Activated gamma-delta T cell (primary cell): Measurements from ENCODE around the gene NTM.

Source experiments
- DNase-seq: peaks from one replicate; lab custom pipeline; 2025; lab: John Stamatoyannopoulos, UW

Gene NTM

GRCh38 chr11:132205496-132205895, 835.1 kb downstream of the NTM start:
- DNase-seq, result no peak

DNA sequence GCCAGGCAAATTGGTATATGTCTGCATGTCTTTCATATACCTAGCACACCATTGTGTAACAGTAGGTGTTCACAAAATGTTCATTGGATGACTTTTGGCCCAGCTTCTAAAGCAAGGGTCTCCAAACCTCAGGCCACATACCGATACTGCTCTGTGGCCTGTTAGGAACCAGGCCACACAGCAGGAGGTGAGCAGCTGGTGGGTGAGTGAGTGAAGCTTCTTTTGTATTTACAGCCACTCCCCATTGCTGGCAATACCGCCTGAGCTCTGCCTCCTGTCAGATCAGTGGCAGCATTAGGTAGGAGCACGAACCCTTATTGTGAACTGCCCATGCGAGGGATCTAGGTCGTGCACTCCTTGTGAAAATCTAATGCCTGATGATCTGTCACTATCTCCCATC, 836.6 kb downstream of the NTM start:
- DNase-seq, result no peak

- DNase-seq, result no peak
These were observed 838.2 kb downstream of the NTM start for GRCh38 chr11:132208477-132209055.

GRCh38 chr11:132211479-132211878, 841.1 kb downstream of the NTM start:
- DNase-seq, result no peak

GRCh38 chr11:132217856-132218255, 847.4 kb downstream of the NTM start:
- DNase-seq, result no peak

GRCh38 chr11:132220474-132220873, 850.1 kb downstream of the NTM start:
- no peak for DNase-seq

DNA sequence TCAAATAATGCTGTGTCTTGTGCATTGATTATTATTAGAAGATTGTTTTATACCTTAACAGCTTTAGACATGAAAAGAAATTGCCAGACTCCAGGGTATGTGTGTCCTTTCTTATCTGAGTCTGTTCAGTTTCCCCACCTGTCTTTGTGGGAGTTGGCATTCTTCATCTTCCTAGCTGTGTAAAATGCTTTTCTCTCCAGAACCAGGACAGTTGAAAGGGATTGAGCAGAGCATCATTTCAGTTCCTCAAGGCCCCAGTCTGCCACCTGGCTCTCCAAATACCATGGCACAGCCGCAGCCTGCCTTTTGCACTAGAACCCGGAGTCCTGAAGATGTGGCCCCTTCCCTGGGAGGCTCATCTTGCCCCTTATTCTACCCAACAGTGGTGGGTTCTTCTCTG, 851.9 kb downstream of the NTM start:
- no peak for DNase-seq

GRCh38 chr11:132226522-132226921, 856.1 kb downstream of the NTM start:
- DNase-seq, result no peak

DNA sequence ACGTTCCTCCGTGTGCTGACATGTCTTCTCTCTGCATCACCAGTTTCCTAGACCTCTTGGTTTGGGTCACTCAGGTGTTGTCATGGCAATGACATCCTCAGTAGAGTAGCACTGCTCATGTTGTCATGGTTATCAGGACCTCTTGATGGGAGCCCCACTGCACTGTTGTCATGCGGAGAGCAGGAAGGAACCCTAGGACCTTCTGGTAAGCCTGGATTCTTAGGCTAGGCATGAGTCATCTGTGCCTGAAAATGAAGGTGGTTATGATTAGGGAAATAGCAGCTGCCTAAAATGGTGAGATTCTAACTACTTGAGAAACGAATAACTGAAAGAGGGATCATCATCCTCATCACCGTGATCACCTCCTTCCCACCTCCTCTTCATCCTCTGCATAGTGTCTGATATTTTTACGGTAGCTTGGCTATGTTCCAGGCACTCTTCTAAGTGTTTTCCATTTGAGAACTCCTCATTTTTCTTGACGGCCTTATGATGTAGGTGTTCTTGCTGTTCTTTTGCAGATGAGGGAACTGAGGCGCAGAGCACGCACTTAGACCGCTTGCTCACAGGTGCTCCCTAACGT, 858.4 kb downstream of the NTM start:
- no peak for DNase-seq

- DNase-seq, result no peak
These were observed 861.4 kb downstream of the NTM start for GRCh38 chr11:132231656-132232347.

DNA sequence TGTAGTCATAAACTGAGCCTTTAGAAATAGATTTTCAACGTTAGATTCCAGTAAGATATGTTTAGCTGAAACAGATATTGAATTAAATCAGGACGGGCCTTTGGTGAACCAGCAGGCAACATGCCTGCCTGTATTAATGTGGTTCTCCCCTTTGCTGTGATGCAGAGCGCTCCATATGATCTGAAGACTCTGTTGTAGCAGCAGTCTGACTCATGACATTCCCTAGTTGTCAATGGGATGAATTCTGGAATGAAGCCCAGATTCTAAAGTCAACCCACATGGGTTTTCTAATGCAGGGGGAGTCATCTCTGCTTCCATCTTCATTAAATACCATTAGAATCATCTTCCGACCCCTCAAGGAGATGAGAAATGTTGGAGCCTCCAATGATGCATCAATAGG, 864.5 kb downstream of the NTM start:
- no peak for DNase-seq

DNA sequence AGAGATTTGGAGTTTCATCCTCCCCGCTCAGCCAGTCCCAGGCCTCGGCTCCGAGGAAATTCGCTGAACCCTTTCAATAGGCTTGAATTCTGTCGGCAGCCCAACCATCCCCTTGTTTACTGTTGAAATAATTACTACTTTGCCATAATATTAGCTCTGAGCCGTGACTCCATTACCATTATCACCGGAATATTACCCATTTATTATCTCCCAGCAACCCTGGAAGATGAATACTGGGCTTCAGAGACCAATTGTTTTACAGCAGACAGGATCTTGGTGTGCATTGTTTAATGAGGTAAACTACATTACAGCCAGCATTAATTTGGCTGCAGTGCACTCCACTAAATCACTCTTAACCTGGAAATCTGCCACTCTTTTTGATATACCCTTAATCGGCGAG, 867.4 kb downstream of the NTM start:
- no peak for DNase-seq

- no peak for DNase-seq
These were observed 868.0 kb downstream of the NTM start for GRCh38 chr11:132238331-132238866.

- no peak for DNase-seq
These were observed 870.0 kb downstream of the NTM start for GRCh38 chr11:132240374-132240773.

GRCh38 chr11:132242632-132243031, 872.2 kb downstream of the NTM start:
- DNase-seq, result no peak

- DNase-seq, result no peak
These were observed 874.4 kb downstream of the NTM start for GRCh38 chr11:132244846-132245245.

DNA sequence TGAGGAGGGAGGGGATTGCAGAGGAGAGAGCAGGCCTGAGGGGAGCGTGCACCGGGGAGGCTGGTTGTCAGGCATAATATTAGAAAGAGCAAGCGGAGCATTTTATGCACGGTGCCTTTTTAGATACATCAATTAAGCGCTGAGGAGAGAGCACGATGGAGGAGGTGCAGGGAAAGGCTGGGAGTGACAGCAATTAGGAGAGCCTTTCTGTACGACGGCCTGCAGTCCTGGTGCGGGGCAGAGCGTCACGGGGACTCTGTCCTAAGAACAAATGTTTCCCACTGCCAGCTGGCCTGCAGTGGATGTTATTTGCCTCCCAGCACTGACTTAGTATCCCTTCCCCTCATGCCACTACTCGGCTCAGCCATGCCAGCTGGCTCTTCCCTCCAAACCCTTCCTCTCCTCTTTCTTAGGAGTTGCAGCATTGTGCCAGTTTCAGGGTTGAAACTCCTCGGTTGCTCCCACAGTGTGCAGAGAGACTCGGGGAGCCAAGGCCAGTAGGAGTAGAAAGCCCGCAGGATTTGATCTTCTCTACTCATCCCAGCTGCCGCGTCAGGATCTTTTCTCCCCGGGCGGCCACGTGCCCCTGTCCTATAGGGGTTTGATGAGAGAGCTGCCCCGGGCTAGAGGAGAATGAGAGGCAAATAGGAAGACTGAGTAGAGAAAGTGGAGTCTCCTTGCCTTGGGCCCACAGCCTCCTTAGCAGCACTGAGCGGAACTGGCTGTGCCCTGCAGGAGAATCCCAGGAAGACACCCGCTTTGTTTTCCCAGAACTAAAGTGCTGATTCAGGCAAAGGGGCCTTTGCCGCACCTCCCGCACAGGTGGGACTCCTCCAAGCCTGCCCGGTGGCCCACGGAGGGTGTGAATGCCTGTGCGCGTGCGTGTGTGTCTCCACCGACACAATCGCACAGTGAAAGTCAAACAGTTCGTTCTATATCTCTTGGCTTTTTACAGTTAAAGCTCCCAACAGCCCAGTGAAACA, 875.3 kb downstream of the NTM start:
- no peak for DNase-seq

- no peak for DNase-seq
These were observed 878.2 kb downstream of the NTM start for GRCh38 chr11:132248580-132248979.

DNA sequence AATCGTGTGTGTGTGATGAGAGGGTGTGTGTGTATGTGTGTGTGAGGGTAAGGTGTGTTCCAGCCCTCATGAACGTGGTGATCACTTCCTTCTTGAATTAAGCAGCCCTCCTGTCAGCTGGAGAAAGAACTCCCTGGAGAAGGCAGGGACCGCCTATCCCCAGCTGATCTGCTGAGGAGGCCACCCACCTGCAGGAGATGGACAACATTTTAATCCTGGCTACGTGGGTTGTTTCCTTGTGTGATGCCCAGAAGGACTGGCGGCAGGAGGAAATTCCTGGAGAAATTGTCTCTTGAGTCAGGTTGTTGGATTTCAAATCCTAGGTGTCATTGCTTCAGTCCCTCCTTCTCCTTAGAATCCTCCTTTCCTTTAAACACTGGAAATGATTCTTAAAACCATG, 878.8 kb downstream of the NTM start:
- no peak for DNase-seq

GRCh38 chr11:132251061-132251460, 880.6 kb downstream of the NTM start:
- no peak for DNase-seq

- no peak for DNase-seq
These were observed 883.3 kb downstream of the NTM start for GRCh38 chr11:132253469-132254264.
